ENCODE data around the gene CD7. TPM values are rescaled to one million over a fixed set of nuclear protein-coding genes. Genes with fewer than 3 reads are reported as not detected.
A peak's percentile ranks its signal among the peaks of the same experiment; 100 is the strongest.

CD7 gene
- total RNA-seq, 1 experiment from 2014 or later: not detected

- POLR2A ChIA-PET (ENCODE audit: low non-redundant PET): no interaction called here
- Histone ChIP-seq H3K4me1 (ENCODE audit: insufficient read depth, low read length, poor library complexity, severe bottlenecking) (no peaks in the 10 kb centered on the region), H3K27me3 (replicated peaks; ENCODE audit: insufficient read depth, low read depth, low read length, poor library complexity) (no peaks in the 10 kb centered on the region), H3K36me3 (ENCODE audit: insufficient read depth, low read length, poor library complexity, severe bottlenecking) (no peaks in the 10 kb centered on the region), H3K27ac (ENCODE audit: low read depth, low read length, poor library complexity, severe bottlenecking) (no peak overlapping the region), H3K9me3 (ENCODE audit: low read depth, low read length, poor library complexity, severe bottlenecking) (no peaks in the 10 kb centered on the region), H3K4me3 (ENCODE audit: low read depth, low read length, poor library complexity, severe bottlenecking) (no peak overlapping the region)
- CTCF ChIA-PET: interaction anchor here (0.6 kb wide), 1 partner anchor 451 kb away, joined by 3 read pairs; no protein-coding TSS in a partner anchor
- intact Hi-C loops (cut with micrococcal nuclease; ENCODE audit: unreplicated experiment): loop anchor here (2.0 kb wide), 1 partner anchor 76 kb away; no protein-coding TSS in a partner anchor
- TF ChIP-seq EZH2 (IDR thresholded peaks at IDR 0.05; ENCODE audit: borderline replicate concordance, low read depth, low read length, poor library complexity, severe bottlenecking) (no peak), CTCF (conservative IDR thresholded peaks at IDR 0.05; ENCODE audit: low read depth, low read length) (peak; percentile 79)
- no TSS peak for BruUV-seq (replicated peaks)
- no peak for DNase-seq (ENCODE audit: low spot score)
Measured at GRCh38 chr17:82320956-82321927, 3.8 kb upstream of the CD7 start.

- H3K36me3 ChIP-seq (ENCODE audit: insufficient read depth, low read length, poor library complexity, severe bottlenecking): no peaks in the 10 kb centered on the region
- POLR2A ChIA-PET (ENCODE audit: low non-redundant PET): no interaction called here
- DNase-seq (ENCODE audit: low spot score): no peak
- no TSS peak for BruUV-seq (replicated peaks)
- no peaks in the 10 kb centered on the region for H3K9me3 ChIP-seq (ENCODE audit: low read depth, low read length, poor library complexity, severe bottlenecking)
- no peaks in the 10 kb centered on the region for H3K4me1 ChIP-seq (ENCODE audit: insufficient read depth, low read length, poor library complexity, severe bottlenecking)
- CTCF ChIA-PET: no interaction called here
- H3K27me3 ChIP-seq (replicated peaks; ENCODE audit: insufficient read depth, low read depth, low read length, poor library complexity): no peaks in the 10 kb centered on the region
- TF ChIP-seq EZH2 (IDR thresholded peaks at IDR 0.05; ENCODE audit: borderline replicate concordance, low read depth, low read length, poor library complexity, severe bottlenecking) (no peak), CTCF (conservative IDR thresholded peaks at IDR 0.05; ENCODE audit: low read depth, low read length) (no peak)
- H3K4me3 ChIP-seq (ENCODE audit: low read depth, low read length, poor library complexity, severe bottlenecking): no peak overlapping the region
- no peak overlapping the region for H3K27ac ChIP-seq (ENCODE audit: low read depth, low read length, poor library complexity, severe bottlenecking)
- intact Hi-C loops (cut with micrococcal nuclease; ENCODE audit: unreplicated experiment): loop anchor here (2.0 kb wide), 1 partner anchor 75 kb away; no protein-coding TSS in a partner anchor
Measured at GRCh38 chr17:82320140-82320840, 2.9 kb upstream of the CD7 start.

- intact Hi-C loops (cut with micrococcal nuclease; ENCODE audit: unreplicated experiment): loop anchor here (2.0 kb wide), 1 partner anchor 75 kb away; no protein-coding TSS in a partner anchor
- ChIA-PET POLR2A (ENCODE audit: low non-redundant PET) (no interaction called here), CTCF (no interaction called here)
- BruUV-seq (replicated peaks): no TSS peak
- H3K4me1 ChIP-seq (ENCODE audit: insufficient read depth, low read length, poor library complexity, severe bottlenecking): no peaks in the 10 kb centered on the region
- DNase-seq (ENCODE audit: low spot score): no peak
- H3K27ac ChIP-seq (ENCODE audit: low read depth, low read length, poor library complexity, severe bottlenecking): no peak overlapping the region
- no peak for TF ChIP-seq EZH2 (IDR thresholded peaks at IDR 0.05; ENCODE audit: borderline replicate concordance, low read depth, low read length, poor library complexity, severe bottlenecking)
- TF ChIP-seq CTCF (conservative IDR thresholded peaks at IDR 0.05; ENCODE audit: low read depth, low read length): no peak
- no peak overlapping the region for H3K4me3 ChIP-seq (ENCODE audit: low read depth, low read length, poor library complexity, severe bottlenecking)
- no peaks in the 10 kb centered on the region for H3K36me3 ChIP-seq (ENCODE audit: insufficient read depth, low read length, poor library complexity, severe bottlenecking)
- H3K9me3 ChIP-seq (ENCODE audit: low read depth, low read length, poor library complexity, severe bottlenecking): no peaks in the 10 kb centered on the region
- no peaks in the 10 kb centered on the region for H3K27me3 ChIP-seq (replicated peaks; ENCODE audit: insufficient read depth, low read depth, low read length, poor library complexity)
Measured at GRCh38 chr17:82319619-82320062, 2.2 kb upstream of the CD7 start.

Measured in A673 (cell line).